Measurements from ENCODE around the gene MCL1.

MCL1 gene

GRCh38 chr1:150535511-150536287, 43.7 kb downstream of the MCL1 start:
- no peak for DNase-seq

- DNase-seq = no peak
Observed at GRCh38 chr1:150534002-150534401, 45.4 kb downstream of the MCL1 start.

- no peak for DNase-seq
Observed at GRCh38 chr1:150532860-150533259, 46.5 kb downstream of the MCL1 start.

DNA sequence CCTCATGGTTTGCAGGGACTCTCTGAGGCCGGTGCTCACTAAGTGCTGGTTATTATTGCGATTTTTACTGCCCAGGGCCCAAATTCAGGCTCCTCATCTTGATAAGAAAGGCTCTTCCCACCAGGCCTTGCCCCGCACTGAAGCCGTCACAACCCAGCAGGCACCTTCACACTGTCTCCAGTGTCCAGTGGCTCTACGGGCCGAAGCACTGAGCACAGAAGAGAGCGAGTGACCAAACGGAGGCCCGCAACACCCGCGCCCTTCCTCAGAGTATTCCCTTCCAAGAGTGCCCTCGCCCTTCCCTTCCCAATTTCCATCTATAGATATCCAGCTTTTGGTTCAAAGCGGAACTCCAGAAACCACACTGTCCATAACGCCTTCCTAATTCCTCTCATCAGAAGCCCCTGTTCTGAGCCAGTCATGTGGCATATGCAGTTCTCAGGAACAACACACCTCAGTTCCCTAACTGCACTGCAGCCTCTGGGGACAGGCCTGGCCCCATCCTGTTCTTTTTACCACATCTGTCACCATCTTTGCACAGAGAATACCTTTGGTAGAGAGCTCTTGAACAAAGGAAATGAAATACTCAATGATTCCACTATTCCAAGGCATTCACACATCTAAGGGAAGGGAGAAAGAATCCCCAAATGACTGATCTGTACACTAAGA, 48.8 kb downstream of the MCL1 start:
- DNase-seq = no peak

GRCh38 chr1:150529017-150529416, 50.4 kb downstream of the MCL1 start:
- DNase-seq = no peak

GRCh38 chr1:150528196-150528595, 51.2 kb downstream of the MCL1 start:
- DNase-seq = no peak

GRCh38 chr1:150525348-150525747, 54.1 kb downstream of the MCL1 start:
- no peak for DNase-seq
